Body of pancreas (tissue), 4 donors: Measurements from ENCODE around the gene OGFR.

ENCODE experiments used
- POLR2A ChIP-seq, 3 donors: fragments of 450-650 bp; IDR thresholded peaks; one replicate each; pipeline ENCODE4 v1.6.1; 2016; ENCODE audit warnings: antibody characterized with exemption in 3 of 3, mild to moderate bottlenecking in 2 of 3
- TF ChIP-seq, protein P1 (sequence below), 7 experiments: fragments of 450-650 bp in 4 of 7; fragments of 200-600 bp in 3 of 7; sonication (generic) in 3 of 7; IDR thresholded peaks; one replicate each; pipeline ENCODE4 v1.5.1; 2016 to 2019; ENCODE audit warnings: antibody characterized with exemption in 7 of 7

GRCh38 chr20:62828511-62829230 is 24.0 kb downstream of the OGFR start:
- TF ChIP-seq, protein P1, sequence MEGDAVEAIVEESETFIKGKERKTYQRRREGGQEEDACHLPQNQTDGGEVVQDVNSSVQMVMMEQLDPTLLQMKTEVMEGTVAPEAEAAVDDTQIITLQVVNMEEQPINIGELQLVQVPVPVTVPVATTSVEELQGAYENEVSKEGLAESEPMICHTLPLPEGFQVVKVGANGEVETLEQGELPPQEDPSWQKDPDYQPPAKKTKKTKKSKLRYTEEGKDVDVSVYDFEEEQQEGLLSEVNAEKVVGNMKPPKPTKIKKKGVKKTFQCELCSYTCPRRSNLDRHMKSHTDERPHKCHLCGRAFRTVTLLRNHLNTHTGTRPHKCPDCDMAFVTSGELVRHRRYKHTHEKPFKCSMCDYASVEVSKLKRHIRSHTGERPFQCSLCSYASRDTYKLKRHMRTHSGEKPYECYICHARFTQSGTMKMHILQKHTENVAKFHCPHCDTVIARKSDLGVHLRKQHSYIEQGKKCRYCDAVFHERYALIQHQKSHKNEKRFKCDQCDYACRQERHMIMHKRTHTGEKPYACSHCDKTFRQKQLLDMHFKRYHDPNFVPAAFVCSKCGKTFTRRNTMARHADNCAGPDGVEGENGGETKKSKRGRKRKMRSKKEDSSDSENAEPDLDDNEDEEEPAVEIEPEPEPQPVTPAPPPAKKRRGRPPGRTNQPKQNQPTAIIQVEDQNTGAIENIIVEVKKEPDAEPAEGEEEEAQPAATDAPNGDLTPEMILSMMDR (IDR thresholded peaks at IDR 0.05), result no peak
- TF ChIP-seq POLR2A (IDR thresholded peaks at IDR 0.05), result no peak
